ENCODE results near the gene COL6A1.

GRCh38 chr21:45943630-45944540 is 37.7 kb upstream of the COL6A1 start:
- TF ChIP-seq EZH2 (IDR thresholded peaks at IDR 0.05) (no peak), ZFX (IDR thresholded peaks at IDR 0.05) (no peak), CTCF (IDR thresholded peaks at IDR 0.05 in 2 of 3, conservative IDR thresholded peaks at IDR 0.05 in 1 of 3; ENCODE audit: borderline replicate concordance in 1 of 3, insufficient read depth in 1 of 3, low read depth in 2 of 3, low read length in 2 of 3) (no peak), JUND (IDR thresholded peaks at IDR 0.05) (no peak), RAD21 (IDR thresholded peaks at IDR 0.05; ENCODE audit: low read depth) (no peak), SRF (IDR thresholded peaks at IDR 0.05; ENCODE audit: low read depth) (no peak), TCF7L2 (IDR thresholded peaks at IDR 0.05; ENCODE audit: borderline replicate concordance, extremely low read depth, insufficient read depth, insufficient read length) (no peak), ZBTB33 (IDR thresholded peaks at IDR 0.05; ENCODE audit: extremely low read depth, insufficient replicate concordance, low read length) (no peak), EZH2phosphoT487 (IDR thresholded peaks at IDR 0.05; ENCODE audit: borderline replicate concordance) (no peak), POLR2AphosphoS5 (IDR thresholded peaks at IDR 0.05; ENCODE audit: low read depth, low read length) (no peak), POLR2A (IDR thresholded peaks at IDR 0.05; ENCODE audit: borderline replicate concordance, extremely low read depth, insufficient read depth, insufficient read length) (no peak), SP1 (IDR thresholded peaks at IDR 0.05; ENCODE audit: low read depth) (no peak)
